Measurements from ENCODE around the gene TMIE.

DNA sequence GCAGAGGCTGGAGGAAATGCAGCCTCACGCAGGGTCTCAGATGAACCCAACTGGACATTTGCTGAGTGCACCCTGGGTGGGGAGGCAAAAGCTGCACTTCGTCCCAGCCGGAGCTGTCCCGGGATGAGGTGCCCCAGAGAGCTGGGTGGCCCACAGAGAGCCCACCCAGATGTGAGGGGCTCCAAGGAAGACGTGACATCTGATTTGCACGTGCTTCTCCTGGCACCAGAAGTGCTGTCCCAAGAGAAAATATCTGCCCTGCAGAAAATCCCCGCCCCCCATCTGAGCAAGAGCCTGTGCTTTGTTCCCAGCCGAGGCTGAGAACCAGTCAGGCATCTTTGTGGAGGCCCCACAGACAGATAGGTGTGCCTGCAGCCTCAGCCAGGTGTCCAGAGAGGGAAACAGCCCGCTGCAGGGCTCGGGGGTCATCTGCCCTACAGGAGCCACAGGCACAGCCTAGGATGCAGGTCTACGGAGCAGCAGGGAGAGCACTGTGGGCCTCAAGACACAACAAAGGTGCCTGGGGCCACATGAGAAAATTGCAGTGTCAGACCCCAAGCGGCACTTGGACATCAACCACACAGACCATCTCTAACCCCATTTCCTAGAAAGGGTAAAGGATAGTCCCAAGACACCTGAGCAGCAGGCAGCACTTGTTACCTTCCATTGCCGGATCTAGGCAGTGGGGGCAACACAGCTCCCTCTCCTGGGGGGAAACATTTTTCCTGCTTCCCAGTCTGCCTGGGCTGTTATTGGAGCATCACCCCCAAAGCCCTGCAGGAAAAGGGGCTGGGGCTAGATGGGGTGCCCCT is 5.8 kb downstream of the TMIE start:
- no peak for TF ChIP-seq MYC (IDR thresholded peaks at IDR 0.05; ENCODE audit: borderline replicate concordance, low read length)
- TF ChIP-seq MAFK (IDR thresholded peaks at IDR 0.05; ENCODE audit: partially characterized antibody) = no peak
- no peak for TF ChIP-seq NR3C1 (IDR thresholded peaks at IDR 0.05)
- TF ChIP-seq, protein P1, sequence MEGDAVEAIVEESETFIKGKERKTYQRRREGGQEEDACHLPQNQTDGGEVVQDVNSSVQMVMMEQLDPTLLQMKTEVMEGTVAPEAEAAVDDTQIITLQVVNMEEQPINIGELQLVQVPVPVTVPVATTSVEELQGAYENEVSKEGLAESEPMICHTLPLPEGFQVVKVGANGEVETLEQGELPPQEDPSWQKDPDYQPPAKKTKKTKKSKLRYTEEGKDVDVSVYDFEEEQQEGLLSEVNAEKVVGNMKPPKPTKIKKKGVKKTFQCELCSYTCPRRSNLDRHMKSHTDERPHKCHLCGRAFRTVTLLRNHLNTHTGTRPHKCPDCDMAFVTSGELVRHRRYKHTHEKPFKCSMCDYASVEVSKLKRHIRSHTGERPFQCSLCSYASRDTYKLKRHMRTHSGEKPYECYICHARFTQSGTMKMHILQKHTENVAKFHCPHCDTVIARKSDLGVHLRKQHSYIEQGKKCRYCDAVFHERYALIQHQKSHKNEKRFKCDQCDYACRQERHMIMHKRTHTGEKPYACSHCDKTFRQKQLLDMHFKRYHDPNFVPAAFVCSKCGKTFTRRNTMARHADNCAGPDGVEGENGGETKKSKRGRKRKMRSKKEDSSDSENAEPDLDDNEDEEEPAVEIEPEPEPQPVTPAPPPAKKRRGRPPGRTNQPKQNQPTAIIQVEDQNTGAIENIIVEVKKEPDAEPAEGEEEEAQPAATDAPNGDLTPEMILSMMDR (IDR thresholded peaks at IDR 0.05) = no peak
- no peak for TF ChIP-seq RFX5 (IDR thresholded peaks at IDR 0.05)
- no peak for TF ChIP-seq CHD2 (IDR thresholded peaks at IDR 0.05; ENCODE audit: low read length, partially characterized antibody)
- no peak for TF ChIP-seq MAZ (IDR thresholded peaks at IDR 0.05; ENCODE audit: borderline replicate concordance, low read depth, low read length)
- TF ChIP-seq FOSL2 (IDR thresholded peaks at IDR 0.05) = no peak
- TF ChIP-seq FOSL2 (CRISPR knock-in tag; IDR thresholded peaks at IDR 0.05) = no peak
- TF ChIP-seq EHMT2 (IDR thresholded peaks at IDR 0.05; ENCODE audit: low read depth) = no peak
- TF ChIP-seq PHF8 (IDR thresholded peaks at IDR 0.05; ENCODE audit: borderline replicate concordance, low read depth) = no peak
